ENCODE results near the gene SOX5.

DNA sequence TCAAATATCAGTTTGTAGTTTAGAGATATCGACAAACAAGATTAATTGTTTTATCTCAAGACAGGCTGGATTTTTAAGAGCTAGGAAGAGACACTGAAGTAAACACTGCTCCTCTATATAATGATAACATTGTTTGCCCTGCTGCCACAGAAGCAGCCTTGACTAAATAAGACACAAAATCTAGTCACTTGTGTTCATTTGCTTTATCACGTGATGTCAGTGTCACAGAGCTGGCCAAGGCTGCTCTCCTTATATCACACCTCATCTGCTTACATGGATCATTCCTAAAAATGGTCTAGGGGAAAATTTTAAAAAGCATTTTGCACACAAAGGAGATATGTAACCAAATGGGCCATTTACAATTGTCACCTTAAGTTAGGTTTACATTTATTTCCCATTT, 64.1 kb downstream of the SOX5 start:
- TF ChIP-seq, protein P1, sequence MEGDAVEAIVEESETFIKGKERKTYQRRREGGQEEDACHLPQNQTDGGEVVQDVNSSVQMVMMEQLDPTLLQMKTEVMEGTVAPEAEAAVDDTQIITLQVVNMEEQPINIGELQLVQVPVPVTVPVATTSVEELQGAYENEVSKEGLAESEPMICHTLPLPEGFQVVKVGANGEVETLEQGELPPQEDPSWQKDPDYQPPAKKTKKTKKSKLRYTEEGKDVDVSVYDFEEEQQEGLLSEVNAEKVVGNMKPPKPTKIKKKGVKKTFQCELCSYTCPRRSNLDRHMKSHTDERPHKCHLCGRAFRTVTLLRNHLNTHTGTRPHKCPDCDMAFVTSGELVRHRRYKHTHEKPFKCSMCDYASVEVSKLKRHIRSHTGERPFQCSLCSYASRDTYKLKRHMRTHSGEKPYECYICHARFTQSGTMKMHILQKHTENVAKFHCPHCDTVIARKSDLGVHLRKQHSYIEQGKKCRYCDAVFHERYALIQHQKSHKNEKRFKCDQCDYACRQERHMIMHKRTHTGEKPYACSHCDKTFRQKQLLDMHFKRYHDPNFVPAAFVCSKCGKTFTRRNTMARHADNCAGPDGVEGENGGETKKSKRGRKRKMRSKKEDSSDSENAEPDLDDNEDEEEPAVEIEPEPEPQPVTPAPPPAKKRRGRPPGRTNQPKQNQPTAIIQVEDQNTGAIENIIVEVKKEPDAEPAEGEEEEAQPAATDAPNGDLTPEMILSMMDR (IDR thresholded peaks at IDR 0.05; ENCODE audit: poor library complexity), result no peak
- TF ChIP-seq EZH2phosphoT487 (IDR thresholded peaks at IDR 0.05; ENCODE audit: low read depth, severe bottlenecking, unreplicated experiment), result no peak

All from hepatocyte (in vitro differentiated cells).